ENCODE data around the gene OR13A1. TPM values are rescaled to one million over a fixed set of nuclear protein-coding genes. Genes with fewer than 3 reads are reported as not detected.
"Not testable (repeated sequence)": the region's sequence is repeated elsewhere in the genome, so short reads cannot be mapped to it uniquely, and the experiment has no call there.

OR13A1 gene
- total RNA-seq (2021) (0.15 TPM in 1 of 2 replicates, not detected in the other), Bru-seq, nascent RNA (percentile 15 among the genes with signal in this experiment), BruChase-seq, experiment 1, labeled RNA remaining after a 2-hour chase (percentile 32 among the genes with signal in this experiment), BruChase-seq, experiment 2, labeled RNA remaining after a 6-hour chase (percentile 29 among the genes with signal in this experiment)
- long read RNA-seq = 0 reads

GRCh38 chr10:45315508-45315907 lies at the start of gene OR13A1:
TSS of gene OR13A1 (minus strand) at chr10:45315608. CDS start at chr10:45304422, 11,186 bp downstream.
- Histone ChIP-seq H3K4me2 (no peak within 1 kb of the TSS), H3K9me3 (ENCODE audit: insufficient read depth, low read depth) (no peaks in the 10 kb centered on the region; the same call in 1 of the 2 replicates), H2AFZ (no peak within 1 kb of the TSS), H3K4me3 (no peak within 1 kb of the TSS), H3F3A (ENCODE audit: insufficient read depth, low read depth) (no peaks in the 10 kb centered on the region), H4K20me1 (ENCODE audit: insufficient read depth) (no peaks in the 10 kb centered on the region), H3K27me3 (ENCODE audit: insufficient read depth, low read depth) (no peaks in the 10 kb centered on the region), H3K4me1 (replicated peaks; ENCODE audit: insufficient read depth) (no peaks in the 10 kb centered on the region), H3K79me2 (ENCODE audit: low read depth) (no peaks in the 10 kb centered on the region), H3K27ac (no peak within 1 kb of the TSS), H3K36me3 (ENCODE audit: low read depth) (no peaks in the 10 kb centered on the region), H3K9me2 (ENCODE audit: insufficient read depth) (no peaks in the 10 kb centered on the region)
- CTCF ChIA-PET = no interaction called here
- no TSS peak for BruUV-seq (replicated peaks)
- intact Hi-C loops (cut with micrococcal nuclease; ENCODE audit: unreplicated experiment) = loop anchor here (10.0 kb wide), 1 partner anchor 359 kb away; the partner anchor contains the start of gene ZFAND4
- no peak for DNase-seq
- POLR2A ChIA-PET (ENCODE audit: unreplicated experiment) = no interaction called here
- TF ChIP-seq CTCF (conservative IDR thresholded peaks at IDR 0.05) (no peak), EZH2 (IDR thresholded peaks at IDR 0.05; ENCODE audit: low read depth) (no peak)

- H3K79me2 ChIP-seq (ENCODE audit: low read depth); H4K20me1 ChIP-seq (ENCODE audit: insufficient read depth); CTCF ChIA-PET; H3K27me3 ChIP-seq (ENCODE audit: insufficient read depth, low read depth); H3K9me2 ChIP-seq (ENCODE audit: insufficient read depth); H3K4me1 ChIP-seq (replicated peaks; ENCODE audit: insufficient read depth); H3F3A ChIP-seq (ENCODE audit: insufficient read depth, low read depth); H3K36me3 ChIP-seq (ENCODE audit: low read depth); H3K9me3 ChIP-seq (ENCODE audit: insufficient read depth, low read depth); POLR2A ChIA-PET (ENCODE audit: unreplicated experiment); BruUV-seq (replicated peaks); H3K27ac ChIP-seq: not testable (repeated sequence)
- peak overlapping the region; percentile 83 for H3K4me2 ChIP-seq
- peak in 1 of 2 experiments; percentile 77 for DNase-seq
- H2AFZ ChIP-seq = peak overlapping the region; percentile 53; the same call in 1 of the 2 replicates
- peak overlapping the region; percentile 57; the same call in 1 of the 2 replicates for H3K4me3 ChIP-seq
- intact Hi-C loops (cut with micrococcal nuclease; ENCODE audit: unreplicated experiment) = loop anchor here (1.0 kb wide), 1 partner anchor 14 kb away; no protein-coding TSS in a partner anchor
These were observed 46.8 kb upstream of the OR13A1 start for GRCh38 chr10:45361983-45362799.

- H3K27ac ChIP-seq; H3K4me1 ChIP-seq (replicated peaks; ENCODE audit: insufficient read depth); H3K27me3 ChIP-seq (ENCODE audit: insufficient read depth, low read depth); POLR2A ChIA-PET (ENCODE audit: unreplicated experiment); H3K9me2 ChIP-seq (ENCODE audit: insufficient read depth); DNase-seq; H3K9me3 ChIP-seq (ENCODE audit: insufficient read depth, low read depth); H2AFZ ChIP-seq; intact Hi-C loops (cut with micrococcal nuclease; ENCODE audit: unreplicated experiment); CTCF ChIA-PET; H3K4me3 ChIP-seq; H3K79me2 ChIP-seq (ENCODE audit: low read depth); H3K36me3 ChIP-seq (ENCODE audit: low read depth); H3F3A ChIP-seq (ENCODE audit: insufficient read depth, low read depth); BruUV-seq (replicated peaks); H4K20me1 ChIP-seq (ENCODE audit: insufficient read depth); H3K4me2 ChIP-seq: not testable (repeated sequence)
These were observed 43.6 kb upstream of the OR13A1 start for GRCh38 chr10:45358961-45359360.

- ChIA-PET POLR2A (ENCODE audit: unreplicated experiment) (no interaction called here), CTCF (no interaction called here)
- intact Hi-C loops (cut with micrococcal nuclease; ENCODE audit: unreplicated experiment) = no loop called here
- Histone ChIP-seq H3F3A (ENCODE audit: insufficient read depth, low read depth) (no peaks in the 10 kb centered on the region), H2AFZ (no peak overlapping the region), H3K4me3 (no peak overlapping the region), H3K27me3 (ENCODE audit: insufficient read depth, low read depth) (no peaks in the 10 kb centered on the region), H3K27ac (no peak overlapping the region), H4K20me1 (ENCODE audit: insufficient read depth) (no peaks in the 10 kb centered on the region), H3K9me3 (ENCODE audit: insufficient read depth, low read depth) (no peaks in the 10 kb centered on the region; the same call in 1 of the 2 replicates), H3K9me2 (ENCODE audit: insufficient read depth) (no peaks in the 10 kb centered on the region), H3K36me3 (ENCODE audit: low read depth) (no peaks in the 10 kb centered on the region), H3K4me1 (replicated peaks; ENCODE audit: insufficient read depth) (no peaks in the 10 kb centered on the region; the same call in 1 of the 2 replicates), H3K79me2 (ENCODE audit: low read depth) (no peaks in the 10 kb centered on the region), H3K4me2 (no peak overlapping the region)
- DNase-seq = no peak
- BruUV-seq (replicated peaks) = no TSS peak
- no peak for TF ChIP-seq CTCF (conservative IDR thresholded peaks at IDR 0.05)
- no peak for TF ChIP-seq EZH2 (IDR thresholded peaks at IDR 0.05; ENCODE audit: low read depth)
These were observed 40.1 kb upstream of the OR13A1 start for GRCh38 chr10:45355494-45355893.

Data from PC-9 (cell line).